ENCODE data around the gene TUBA4A. TPM values are rescaled to one million over a fixed set of nuclear protein-coding genes. Genes with fewer than 3 reads are reported as not detected.

Gene TUBA4A
- total RNA-seq, 1 donor from 2014 or later: 0.63 TPM

GRCh38 chr2:219245899-219246230 lies 7.9 kb downstream of the TUBA4A start:
- no peak for DNase-seq (ENCODE audit: low spot score in 2 of 2, unreplicated experiment in 2 of 2)
- Mint-ChIP-seq H3K4me3 (peak overlapping the region; percentile 91), H3K27ac (peak overlapping the region; percentile 97), H3K27me3 (ENCODE audit: low read depth) (peaks cover 8% of the 10 kb centered on the region), H3K9me3 (no peaks in the 10 kb centered on the region), H3K36me3 (no peaks in the 10 kb centered on the region), H3K4me1 (peaks cover 23% of the 10 kb centered on the region)
- TF ChIP-seq CTCF (IDR thresholded peaks at IDR 0.05; ENCODE audit: unreplicated experiment): no peak

GRCh38 chr2:219245148-219245898 lies 8.4 kb downstream of the TUBA4A start, which contains the start of the genes GLB1L and STK16:
GLB1L (minus strand) TSS chr2:219245444; CDS start chr2:219243573, 1,871 bp downstream.
STK16 (plus strand) TSS chr2:219245479; CDS start chr2:219246000, 521 bp downstream.
- peak within 1 kb of the TSS; percentile 97 for H3K27ac Mint-ChIP-seq
- DNase-seq (ENCODE audit: low spot score in 2 of 2, unreplicated experiment in 2 of 2): peak; percentile 87 to 94
- no peaks in the 10 kb centered on the region for H3K9me3 Mint-ChIP-seq
- H3K27me3 Mint-ChIP-seq (ENCODE audit: low read depth): peaks cover 4% of the 10 kb centered on the region
- peak within 1 kb of the TSS; percentile 91 for H3K4me3 Mint-ChIP-seq
- peaks cover 23% of the 10 kb centered on the region for H3K4me1 Mint-ChIP-seq
- no peak for TF ChIP-seq CTCF (IDR thresholded peaks at IDR 0.05; ENCODE audit: unreplicated experiment)
- no peaks in the 10 kb centered on the region for H3K36me3 Mint-ChIP-seq

- H3K27me3 Mint-ChIP-seq (ENCODE audit: low read depth): peaks cover 1% of the 10 kb centered on the region
- no peaks in the 10 kb centered on the region for H3K9me3 Mint-ChIP-seq
- H3K36me3 Mint-ChIP-seq: no peaks in the 10 kb centered on the region
- peak overlapping the region; percentile 97 for H3K27ac Mint-ChIP-seq
- no peak for DNase-seq (ENCODE audit: low spot score in 2 of 2, unreplicated experiment in 2 of 2)
- peak overlapping the region; percentile 91 for H3K4me3 Mint-ChIP-seq
- peaks cover 23% of the 10 kb centered on the region for H3K4me1 Mint-ChIP-seq
- no peak for TF ChIP-seq CTCF (IDR thresholded peaks at IDR 0.05; ENCODE audit: unreplicated experiment)
Observed at GRCh38 chr2:219244789-219245147, 8.9 kb downstream of the TUBA4A start.

- DNase-seq (ENCODE audit: low spot score in 2 of 2, unreplicated experiment in 2 of 2): no peak
- H3K27ac Mint-ChIP-seq: no peak overlapping the region
- H3K4me3 Mint-ChIP-seq: peak overlapping the region; percentile 52
- TF ChIP-seq CTCF (IDR thresholded peaks at IDR 0.05; ENCODE audit: unreplicated experiment): no peak
- H3K27me3 Mint-ChIP-seq (ENCODE audit: low read depth): no peaks in the 10 kb centered on the region
- no peaks in the 10 kb centered on the region for H3K9me3 Mint-ChIP-seq
- H3K4me1 Mint-ChIP-seq: peaks cover 11% of the 10 kb centered on the region
- H3K36me3 Mint-ChIP-seq: no peaks in the 10 kb centered on the region
Observed at GRCh38 chr2:219243291-219243761, 10.4 kb downstream of the TUBA4A start.

GRCh38 chr2:219234331-219234730 lies 19.4 kb downstream of the TUBA4A start:
- no peaks in the 10 kb centered on the region for H3K9me3 Mint-ChIP-seq
- no peak overlapping the region for H3K4me3 Mint-ChIP-seq
- no peak overlapping the region for H3K27ac Mint-ChIP-seq
- no peaks in the 10 kb centered on the region for H3K27me3 Mint-ChIP-seq (ENCODE audit: low read depth)
- TF ChIP-seq CTCF (IDR thresholded peaks at IDR 0.05; ENCODE audit: unreplicated experiment): no peak
- peaks cover 15% of the 10 kb centered on the region for H3K36me3 Mint-ChIP-seq
- peaks cover 9% of the 10 kb centered on the region for H3K4me1 Mint-ChIP-seq
- DNase-seq (ENCODE audit: low spot score in 2 of 2, unreplicated experiment in 2 of 2): no peak
